Natural killer cell (primary cell): ENCODE results near the gene PLCB1. TPM values are rescaled to one million over a fixed set of nuclear protein-coding genes. Genes with fewer than 3 reads are reported as not detected.

Experiments used
- ATAC-seq, 3 donors: fragments of 150-1000 bp in 2 of 3; fragments of 200-7000 bp in 1 of 3; cut with Tn5 transposase; 1 replicate in 1 of 3; 2 replicates in 2 of 3; pipeline ENCODE4 v1.10.0; 2021; ENCODE audit warnings: mild to moderate bottlenecking in 2 of 3, moderate library complexity in 2 of 3
- DNase-seq, 2 donors: peaks; one replicate each; pipeline versions ENCODE4 v3.0.0 to v3.0.0-alpha.2; 2013 to 2021; ENCODE audit warnings: mixed read lengths in 1 of 2
- H3K27ac ChIP-seq: one replicate; pipeline ENCODE4 v1.5.1; 2013; ENCODE audit warnings: mild to moderate bottlenecking, low read length
- H3K27me3 ChIP-seq: one replicate; pipeline ENCODE4 v1.6.1; 2013; ENCODE audit warnings: low read length; ENCODE audit not compliant: control insufficient read depth, insufficient read depth
- H3K36me3 ChIP-seq: one replicate; pipeline ENCODE4 v1.6.1; 2013; ENCODE audit warnings: low read length; ENCODE audit not compliant: control insufficient read depth, insufficient read depth
- H3K4me1 ChIP-seq: one replicate; pipeline ENCODE4 v1.6.1; 2013; ENCODE audit warnings: low read length; ENCODE audit not compliant: control insufficient read depth, insufficient read depth
- H3K4me3 ChIP-seq: one replicate; pipeline ENCODE4 v1.5.1; 2013; ENCODE audit warnings: low read length
- H3K9me3 ChIP-seq: one replicate; pipeline ENCODE4 v1.6.1; 2013; ENCODE audit warnings: low read length; ENCODE audit not compliant: control insufficient read depth, insufficient read depth
- H3K27ac Mint-ChIP-seq, 2 donors: one replicate each; pipeline ENCODE4 v1.8.0; 2022; ENCODE audit warnings: mild to moderate bottlenecking in 2 of 2, mixed read lengths in 2 of 2, moderate library complexity in 1 of 2
- H3K27me3 Mint-ChIP-seq, 2 donors: one replicate each; pipeline ENCODE4 v1.8.0; 2022; ENCODE audit warnings: low read depth in 2 of 2, mixed read lengths in 2 of 2
- H3K36me3 Mint-ChIP-seq: one replicate; pipeline ENCODE4 v1.8.0; 2022; ENCODE audit warnings: mixed read lengths
- H3K4me1 Mint-ChIP-seq, 2 donors: one replicate each; pipeline ENCODE4 v1.8.0; 2022; ENCODE audit warnings: mixed read lengths in 2 of 2
- H3K4me3 Mint-ChIP-seq: one replicate; pipeline ENCODE4 v1.8.0; 2022; ENCODE audit warnings: mild to moderate bottlenecking, moderate library complexity, mixed read lengths
- H3K9me3 Mint-ChIP-seq, 2 donors: one replicate each; pipeline ENCODE4 v1.8.0; 2022; ENCODE audit warnings: mixed read lengths in 2 of 2
- WGBS: methylation state at CpG from one replicate; pipeline ENCODE4 v1.1.7; 2013; ENCODE audit warnings: missing lambda C conversion rate; ENCODE audit not compliant: insufficient coverage; 5-methylcytosine and 5-hydroxymethylcytosine counted together
- intact Hi-C: fragments of 100-400 bp; cut with micrococcal nuclease; formaldehyde crosslinking; loops from one replicate; pipeline ENCODE4 v1.14.2; 2022
- total RNA-seq, 4 donors: library from RNA; stranded (reverse); fragments of 120-200 nt in 1 of 4; gene quantifications; one replicate each; pipeline versions ENCODE4 v1.2.3 to v1.2.4, GENCODE V29; 2013 to 2022
- TF ChIP-seq, protein P1 (sequence below): fragments of 200-600 bp; IDR thresholded peaks from one replicate; pipeline ENCODE4 v1.8.0; 2022; ENCODE audit warnings: antibody characterized with exemption

The PLCB1 gene
- total RNA-seq, 3 donors from 2014 or later (not counting 1 experiment from before 2014, with no cell fraction given) = 48.7 to 66.2 (median 57.7) TPM

DNA sequence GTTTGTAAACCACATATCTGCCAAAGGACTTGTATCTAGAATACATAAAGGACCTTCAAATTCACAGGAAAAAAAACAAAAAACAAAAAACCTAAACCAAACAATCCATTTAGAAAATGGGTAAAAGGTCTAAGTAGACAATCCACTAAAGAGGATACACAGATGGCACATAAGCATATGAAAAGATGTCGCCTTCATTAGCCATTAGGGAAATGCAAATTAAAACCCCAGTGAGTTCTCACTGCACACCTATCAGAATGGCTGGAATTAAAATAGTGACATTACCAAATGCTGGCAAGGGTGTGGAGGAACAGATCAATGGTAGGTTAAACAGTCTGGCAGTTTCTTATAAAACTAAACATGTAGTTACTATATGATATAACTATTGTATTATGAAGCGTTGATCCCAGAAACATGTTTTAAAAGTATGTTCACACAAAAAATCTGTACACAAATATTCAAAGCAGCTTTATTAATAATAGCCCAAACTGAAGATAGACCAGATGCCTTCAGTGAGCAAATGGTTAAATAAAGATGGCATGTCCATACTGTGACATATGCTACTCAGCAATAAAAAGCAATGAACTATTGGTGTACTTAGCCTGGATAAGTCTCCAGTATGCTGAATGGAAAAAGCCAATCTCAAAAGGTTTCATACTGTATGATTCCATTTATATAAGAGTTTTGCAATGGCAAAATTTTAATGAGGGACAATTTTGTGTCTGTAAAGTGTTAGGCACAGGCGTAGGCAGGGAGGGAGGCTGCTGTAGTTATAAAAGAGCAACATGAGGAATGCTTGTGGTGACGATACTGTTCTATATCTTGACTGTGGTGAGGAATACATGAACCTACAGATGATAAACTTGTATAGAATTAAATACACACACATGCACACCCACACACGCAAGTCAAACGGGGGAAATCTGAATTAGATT lies 43.9 kb downstream of the PLCB1 start:
- Histone ChIP-seq H3K27ac (no peak overlapping the region), H3K36me3 (peaks cover 2% of the 10 kb centered on the region), H3K4me1 (peaks cover 5% of the 10 kb centered on the region), H3K27me3 (no peaks in the 10 kb centered on the region), H3K4me3 (no peak overlapping the region), H3K9me3 (no peaks in the 10 kb centered on the region)
- TF ChIP-seq, protein P1, sequence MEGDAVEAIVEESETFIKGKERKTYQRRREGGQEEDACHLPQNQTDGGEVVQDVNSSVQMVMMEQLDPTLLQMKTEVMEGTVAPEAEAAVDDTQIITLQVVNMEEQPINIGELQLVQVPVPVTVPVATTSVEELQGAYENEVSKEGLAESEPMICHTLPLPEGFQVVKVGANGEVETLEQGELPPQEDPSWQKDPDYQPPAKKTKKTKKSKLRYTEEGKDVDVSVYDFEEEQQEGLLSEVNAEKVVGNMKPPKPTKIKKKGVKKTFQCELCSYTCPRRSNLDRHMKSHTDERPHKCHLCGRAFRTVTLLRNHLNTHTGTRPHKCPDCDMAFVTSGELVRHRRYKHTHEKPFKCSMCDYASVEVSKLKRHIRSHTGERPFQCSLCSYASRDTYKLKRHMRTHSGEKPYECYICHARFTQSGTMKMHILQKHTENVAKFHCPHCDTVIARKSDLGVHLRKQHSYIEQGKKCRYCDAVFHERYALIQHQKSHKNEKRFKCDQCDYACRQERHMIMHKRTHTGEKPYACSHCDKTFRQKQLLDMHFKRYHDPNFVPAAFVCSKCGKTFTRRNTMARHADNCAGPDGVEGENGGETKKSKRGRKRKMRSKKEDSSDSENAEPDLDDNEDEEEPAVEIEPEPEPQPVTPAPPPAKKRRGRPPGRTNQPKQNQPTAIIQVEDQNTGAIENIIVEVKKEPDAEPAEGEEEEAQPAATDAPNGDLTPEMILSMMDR = no peak
- no peak for ATAC-seq
- WGBS = 100% methylated on average over 3 of the region's 6 CpGs
- no peaks in the 10 kb centered on the region for H3K36me3 Mint-ChIP-seq
- H3K9me3 Mint-ChIP-seq = no peaks in the 10 kb centered on the region
- no peaks in the 10 kb centered on the region for H3K27me3 Mint-ChIP-seq
- intact Hi-C loops = no loop called here
- H3K27ac Mint-ChIP-seq = peak overlapping the region in 1 of 2 donors; percentile 17
- no peak overlapping the region for H3K4me3 Mint-ChIP-seq
- H3K4me1 Mint-ChIP-seq = peaks cover 49 to 78% of the 10 kb centered on the region in 2 donors
- DNase-seq = no peak

DNA sequence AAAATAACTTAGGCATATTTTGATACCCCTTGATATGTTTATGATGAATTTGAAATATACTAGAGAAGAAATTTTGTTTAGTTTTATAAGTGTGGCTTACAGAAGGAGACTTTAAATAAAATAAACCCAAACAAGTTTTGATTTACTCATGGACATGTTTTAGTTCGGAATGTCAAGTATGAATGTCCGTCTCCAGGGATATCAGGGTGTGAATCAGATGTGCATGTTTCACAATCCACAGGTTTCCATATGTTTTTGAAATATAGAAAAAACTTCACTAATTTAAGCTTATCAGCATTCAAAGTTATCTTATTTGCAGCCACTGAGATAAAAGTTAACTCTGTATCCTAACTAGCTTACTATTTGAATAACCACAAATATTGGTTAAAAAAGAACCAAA lies 51.5 kb downstream of the PLCB1 start:
- intact Hi-C loops = no loop called here
- no peaks in the 10 kb centered on the region for H3K9me3 Mint-ChIP-seq
- no peaks in the 10 kb centered on the region for H3K27me3 ChIP-seq
- no peak overlapping the region for H3K27ac ChIP-seq
- DNase-seq (no peak), ATAC-seq (no peak)
- H3K9me3 ChIP-seq = no peaks in the 10 kb centered on the region
- H3K36me3 Mint-ChIP-seq = no peaks in the 10 kb centered on the region
- no CpG with 5 or more reads among the region's 2 CpGs for WGBS
- peaks cover 4% of the 10 kb centered on the region for H3K4me1 ChIP-seq
- H3K27me3 Mint-ChIP-seq = no peaks in the 10 kb centered on the region
- H3K4me3 ChIP-seq = no peak overlapping the region
- peaks cover 50 to 59% of the 10 kb centered on the region in 2 donors for H3K4me1 Mint-ChIP-seq
- TF ChIP-seq, protein P1 = no peak
- H3K27ac Mint-ChIP-seq = no peak overlapping the region
- H3K4me3 Mint-ChIP-seq = no peak overlapping the region
- H3K36me3 ChIP-seq = no peaks in the 10 kb centered on the region

DNA sequence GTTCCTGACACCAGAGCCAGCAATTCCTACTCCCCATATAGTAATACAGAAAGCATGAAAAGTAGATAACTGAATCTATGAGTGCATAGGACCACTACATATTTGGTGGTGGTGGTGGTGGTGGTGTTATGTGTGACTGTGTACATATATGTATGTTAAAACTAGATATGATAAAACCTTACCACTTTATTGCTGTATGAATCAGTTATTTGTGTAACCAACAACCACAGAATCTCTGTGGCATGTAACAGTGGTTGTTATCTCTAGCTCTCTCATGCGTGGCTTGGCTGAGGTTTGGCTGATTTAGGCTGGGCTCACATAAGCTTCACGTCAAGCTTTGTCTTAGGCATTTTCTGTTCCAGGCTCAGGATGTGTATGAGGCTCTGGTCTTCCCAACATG lies 55.7 kb downstream of the PLCB1 start:
- intact Hi-C loops = no loop called here
- H3K36me3 Mint-ChIP-seq = no peaks in the 10 kb centered on the region
- no peaks in the 10 kb centered on the region for H3K9me3 ChIP-seq
- H3K4me3 Mint-ChIP-seq = no peak overlapping the region
- peak in 2 of 3 donors; percentile 21 to 58 for ATAC-seq
- H3K4me1 ChIP-seq = peaks cover 4% of the 10 kb centered on the region
- no peaks in the 10 kb centered on the region for H3K9me3 Mint-ChIP-seq
- 19% methylated on average over 2 of the region's 2 CpGs for WGBS
- no peaks in the 10 kb centered on the region for H3K27me3 ChIP-seq
- no peaks in the 10 kb centered on the region for H3K36me3 ChIP-seq
- H3K27ac ChIP-seq = no peak overlapping the region
- H3K4me1 Mint-ChIP-seq = peaks cover 36 to 38% of the 10 kb centered on the region in 2 donors
- TF ChIP-seq, protein P1 = no peak
- H3K27ac Mint-ChIP-seq = no peak overlapping the region
- H3K4me3 ChIP-seq = no peak overlapping the region
- H3K27me3 Mint-ChIP-seq = no peaks in the 10 kb centered on the region
- no peak for DNase-seq
